ENCODE measurements around the gene MDH2. TPM values are rescaled to one million over a fixed set of nuclear protein-coding genes. Genes with fewer than 3 reads are reported as not detected.
A peak's percentile ranks its signal among the peaks of the same experiment; 100 is the strongest.
"Not testable (repeated sequence)": the region's sequence is repeated elsewhere in the genome, so short reads cannot be mapped to it uniquely, and the experiment has no call there.

Gene MDH2
- total RNA-seq, 1 donor from 2014 or later: 81.8 TPM

GRCh38 chr7:76020031-76020714 lies 27.7 kb upstream of the MDH2 start:
- TF ChIP-seq POLR2A (IDR thresholded peaks at IDR 0.05): no peak
- TF ChIP-seq, protein P1, sequence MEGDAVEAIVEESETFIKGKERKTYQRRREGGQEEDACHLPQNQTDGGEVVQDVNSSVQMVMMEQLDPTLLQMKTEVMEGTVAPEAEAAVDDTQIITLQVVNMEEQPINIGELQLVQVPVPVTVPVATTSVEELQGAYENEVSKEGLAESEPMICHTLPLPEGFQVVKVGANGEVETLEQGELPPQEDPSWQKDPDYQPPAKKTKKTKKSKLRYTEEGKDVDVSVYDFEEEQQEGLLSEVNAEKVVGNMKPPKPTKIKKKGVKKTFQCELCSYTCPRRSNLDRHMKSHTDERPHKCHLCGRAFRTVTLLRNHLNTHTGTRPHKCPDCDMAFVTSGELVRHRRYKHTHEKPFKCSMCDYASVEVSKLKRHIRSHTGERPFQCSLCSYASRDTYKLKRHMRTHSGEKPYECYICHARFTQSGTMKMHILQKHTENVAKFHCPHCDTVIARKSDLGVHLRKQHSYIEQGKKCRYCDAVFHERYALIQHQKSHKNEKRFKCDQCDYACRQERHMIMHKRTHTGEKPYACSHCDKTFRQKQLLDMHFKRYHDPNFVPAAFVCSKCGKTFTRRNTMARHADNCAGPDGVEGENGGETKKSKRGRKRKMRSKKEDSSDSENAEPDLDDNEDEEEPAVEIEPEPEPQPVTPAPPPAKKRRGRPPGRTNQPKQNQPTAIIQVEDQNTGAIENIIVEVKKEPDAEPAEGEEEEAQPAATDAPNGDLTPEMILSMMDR (IDR thresholded peaks at IDR 0.05): peak; percentile 83 to 91 (median 89)
- no peaks in the 10 kb centered on the region for H3K4me1 ChIP-seq
- H3K9me3 ChIP-seq: no peaks in the 10 kb centered on the region
- no peak overlapping the region for H3K27ac ChIP-seq
- intact Hi-C loops (cut with DNase I): loop anchor here (5.0 kb wide), 1 partner anchor 148 kb away; no protein-coding TSS in a partner anchor
- H3K27me3 ChIP-seq: no peaks in the 10 kb centered on the region
- DNase-seq (ENCODE audit: extremely low spot score in 2 of 2): no peak
- no peak overlapping the region for H3K4me3 ChIP-seq
- H3K36me3 ChIP-seq: peaks cover 0 to 25% of the 10 kb centered on the region in 2 donors

DNA sequence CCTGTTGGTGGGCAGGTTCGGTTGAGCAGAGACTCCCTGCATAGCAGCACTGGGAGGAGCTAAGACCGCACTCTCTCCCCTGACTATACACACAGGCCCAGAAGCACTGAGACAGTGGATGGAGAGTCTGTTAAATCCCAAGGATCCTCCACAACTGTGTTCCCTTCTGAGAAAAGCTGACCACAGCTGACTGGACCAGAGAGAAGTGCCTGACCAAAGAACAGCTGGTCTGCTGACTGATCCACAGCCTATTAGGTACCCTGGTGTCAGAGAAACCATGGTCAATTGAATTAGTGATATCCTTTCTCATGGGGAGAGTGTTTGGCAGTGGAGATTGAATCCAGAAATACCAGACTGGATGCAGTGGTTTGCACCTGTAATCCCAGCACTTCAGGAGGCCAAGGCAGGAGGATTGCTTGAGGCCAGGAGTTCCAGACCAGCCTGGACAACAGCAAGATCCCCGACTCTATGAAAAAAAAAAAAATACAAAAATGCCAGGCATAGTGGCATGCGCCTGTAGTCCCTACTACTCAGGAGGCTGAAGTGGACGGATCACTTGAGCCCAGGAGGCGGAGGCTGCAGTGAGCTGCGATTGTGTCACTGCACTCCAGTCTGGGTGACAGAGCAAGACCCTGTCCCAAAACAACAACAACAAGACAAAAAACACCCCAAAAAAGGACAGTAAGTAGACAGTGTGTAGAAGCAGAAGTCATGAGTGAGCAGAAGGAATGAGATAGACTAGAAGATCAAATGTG lies 25.7 kb upstream of the MDH2 start:
- Histone ChIP-seq H3K4me3 (no peak overlapping the region), H3K9me3 (no peaks in the 10 kb centered on the region), H3K27ac (no peak overlapping the region), H3K36me3 (peaks cover 0 to 25% of the 10 kb centered on the region in 2 donors), H3K27me3 (no peaks in the 10 kb centered on the region), H3K4me1 (no peaks in the 10 kb centered on the region)
- intact Hi-C loops (cut with DNase I): loop anchor here (5.0 kb wide), 1 partner anchor 150 kb away; no protein-coding TSS in a partner anchor
- no peak for DNase-seq (ENCODE audit: extremely low spot score in 2 of 2)
- TF ChIP-seq, protein P1 (IDR thresholded peaks at IDR 0.05): no peak
- TF ChIP-seq POLR2AphosphoS5 (IDR thresholded peaks at IDR 0.05; ENCODE audit: insufficient read depth in 1 of 2, low read depth in 1 of 2) (no peak), POLR2A (IDR thresholded peaks at IDR 0.05) (no peak)

- no peaks in the 10 kb centered on the region for H3K27me3 ChIP-seq
- TF ChIP-seq POLR2A (IDR thresholded peaks at IDR 0.05) (no peak), POLR2AphosphoS5 (IDR thresholded peaks at IDR 0.05; ENCODE audit: insufficient read depth in 1 of 2, low read depth in 1 of 2) (no peak)
- TF ChIP-seq, protein P1 (IDR thresholded peaks at IDR 0.05): no peak
- H3K4me3 ChIP-seq: no peak overlapping the region
- no peaks in the 10 kb centered on the region for H3K9me3 ChIP-seq
- H3K36me3 ChIP-seq: peaks cover 0 to 25% of the 10 kb centered on the region in 2 donors
- no peak for DNase-seq (ENCODE audit: extremely low spot score in 2 of 2)
- intact Hi-C loops (cut with DNase I): loop anchor here (5.0 kb wide), 1 partner anchor 151 kb away; no protein-coding TSS in a partner anchor
- H3K4me1 ChIP-seq: no peaks in the 10 kb centered on the region
- no peak overlapping the region for H3K27ac ChIP-seq
Measured at GRCh38 chr7:76023002-76023401, 24.9 kb upstream of the MDH2 start.

- DNase-seq (ENCODE audit: extremely low spot score in 2 of 2); H3K4me1 ChIP-seq; H3K36me3 ChIP-seq; intact Hi-C loops (cut with DNase I); H3K9me3 ChIP-seq; H3K27ac ChIP-seq; H3K4me3 ChIP-seq; H3K27me3 ChIP-seq: not testable (repeated sequence)
Measured at GRCh38 chr7:76029682-76030081, 18.2 kb upstream of the MDH2 start.

GRCh38 chr7:76031964-76032363 lies 15.9 kb upstream of the MDH2 start:
- no peak overlapping the region for H3K4me3 ChIP-seq
- no peak overlapping the region for H3K27ac ChIP-seq
- DNase-seq (ENCODE audit: extremely low spot score in 2 of 2): no peak
- no peaks in the 10 kb centered on the region for H3K4me1 ChIP-seq
- intact Hi-C loops (cut with DNase I): no loop called here
- no peak for TF ChIP-seq POLR2AphosphoS5 (IDR thresholded peaks at IDR 0.05; ENCODE audit: insufficient read depth in 1 of 2, low read depth in 1 of 2)
- no peak for TF ChIP-seq POLR2A (IDR thresholded peaks at IDR 0.05)
- TF ChIP-seq, protein P1 (IDR thresholded peaks at IDR 0.05): no peak
- H3K36me3 ChIP-seq: no peaks in the 10 kb centered on the region
- no peaks in the 10 kb centered on the region for H3K27me3 ChIP-seq
- H3K9me3 ChIP-seq: no peaks in the 10 kb centered on the region

Measured in vagina (tissue), 2 donors.